ENCODE data around the gene KIAA1671.

Gene KIAA1671

DNA sequence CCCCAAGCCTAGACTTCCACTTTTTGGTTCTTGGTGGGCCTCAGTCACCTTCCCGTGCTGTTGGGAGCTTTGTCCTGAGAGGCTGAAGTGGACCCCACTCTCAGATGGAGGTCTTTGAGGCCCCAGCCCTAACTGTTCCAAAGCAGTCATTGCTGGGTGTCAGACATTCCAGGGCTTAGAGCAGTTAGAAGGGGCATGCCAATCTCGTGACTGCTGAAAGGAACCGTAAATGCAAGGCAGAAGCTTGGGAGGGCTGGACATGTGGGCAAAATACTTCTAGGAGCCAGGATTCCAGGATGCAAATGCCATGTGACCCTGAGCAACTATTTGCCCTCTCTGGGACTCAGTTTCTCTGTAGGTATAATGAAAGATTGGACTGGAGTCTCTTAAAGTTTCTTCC, 128.3 kb downstream of the KIAA1671 start:
- no peaks in the 10 kb centered on the region for H3K36me3 ChIP-seq (ENCODE audit: insufficient read depth)
- no peaks in the 10 kb centered on the region for H3K27me3 ChIP-seq (ENCODE audit: insufficient read depth, low read depth)
- no peak overlapping the region for H3K4me3 ChIP-seq (IDR thresholded peaks at IDR 0.05; ENCODE audit: insufficient read depth, low read depth, low read length)
- H3K27ac ChIP-seq = no peak overlapping the region
- H3K4me2 ChIP-seq = no peak overlapping the region
- H2AFZ ChIP-seq (ENCODE audit: low read depth) = no peak overlapping the region
- TF ChIP-seq, protein P1, sequence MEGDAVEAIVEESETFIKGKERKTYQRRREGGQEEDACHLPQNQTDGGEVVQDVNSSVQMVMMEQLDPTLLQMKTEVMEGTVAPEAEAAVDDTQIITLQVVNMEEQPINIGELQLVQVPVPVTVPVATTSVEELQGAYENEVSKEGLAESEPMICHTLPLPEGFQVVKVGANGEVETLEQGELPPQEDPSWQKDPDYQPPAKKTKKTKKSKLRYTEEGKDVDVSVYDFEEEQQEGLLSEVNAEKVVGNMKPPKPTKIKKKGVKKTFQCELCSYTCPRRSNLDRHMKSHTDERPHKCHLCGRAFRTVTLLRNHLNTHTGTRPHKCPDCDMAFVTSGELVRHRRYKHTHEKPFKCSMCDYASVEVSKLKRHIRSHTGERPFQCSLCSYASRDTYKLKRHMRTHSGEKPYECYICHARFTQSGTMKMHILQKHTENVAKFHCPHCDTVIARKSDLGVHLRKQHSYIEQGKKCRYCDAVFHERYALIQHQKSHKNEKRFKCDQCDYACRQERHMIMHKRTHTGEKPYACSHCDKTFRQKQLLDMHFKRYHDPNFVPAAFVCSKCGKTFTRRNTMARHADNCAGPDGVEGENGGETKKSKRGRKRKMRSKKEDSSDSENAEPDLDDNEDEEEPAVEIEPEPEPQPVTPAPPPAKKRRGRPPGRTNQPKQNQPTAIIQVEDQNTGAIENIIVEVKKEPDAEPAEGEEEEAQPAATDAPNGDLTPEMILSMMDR (conservative IDR thresholded peaks at IDR 0.05; ENCODE audit: low read depth, low read length) = no peak
- H4K20me1 ChIP-seq (ENCODE audit: insufficient read depth) = no peaks in the 10 kb centered on the region
- peaks cover 34% of the 10 kb centered on the region for H3K4me1 ChIP-seq (ENCODE audit: low read depth, poor library complexity, severe bottlenecking)
- H3K79me2 ChIP-seq (ENCODE audit: insufficient read depth, low read depth) = no peaks in the 10 kb centered on the region
- H3K9ac ChIP-seq = no peak overlapping the region

DNA sequence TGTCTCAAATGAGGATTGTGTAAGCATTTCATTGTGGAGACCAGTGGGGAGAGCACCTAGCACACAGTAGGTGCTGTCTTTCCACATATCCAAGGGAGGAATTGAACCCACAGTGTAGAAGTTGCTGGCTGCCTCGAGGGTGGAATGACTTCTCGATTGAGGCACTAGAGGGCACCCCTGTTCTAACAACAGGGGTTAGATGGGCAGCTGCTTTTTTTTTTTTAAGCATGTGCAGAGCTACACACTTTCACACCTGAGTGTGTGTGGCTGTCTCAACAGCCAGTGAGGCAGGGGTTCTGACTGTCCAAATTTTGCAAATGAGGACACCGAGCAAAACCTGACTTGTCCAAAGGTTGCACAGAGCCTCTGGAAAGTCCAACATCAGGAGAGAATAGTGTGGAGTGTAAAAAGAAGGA, 128.9 kb downstream of the KIAA1671 start:
- peaks cover 34% of the 10 kb centered on the region for H3K4me1 ChIP-seq (ENCODE audit: low read depth, poor library complexity, severe bottlenecking)
- no peak overlapping the region for H3K27ac ChIP-seq

DNA sequence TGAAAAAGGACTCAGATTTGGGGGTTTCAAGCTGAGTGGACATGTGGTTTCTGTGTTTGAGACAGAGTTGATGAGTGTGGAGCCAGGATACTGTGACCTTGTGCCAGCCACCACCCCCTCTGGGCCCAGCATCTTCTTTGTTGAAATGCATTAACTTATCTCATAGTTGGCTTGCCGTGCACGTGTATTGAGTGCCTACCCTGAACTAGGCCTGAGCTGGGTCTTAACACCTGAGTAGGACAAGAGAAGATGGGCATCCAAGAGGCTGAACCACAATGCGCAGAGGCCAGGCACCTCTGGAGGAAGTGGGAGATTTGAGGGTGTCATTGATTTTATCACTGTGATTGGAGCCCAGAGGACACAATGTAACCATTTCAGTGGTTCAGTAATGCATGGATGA, 129.6 kb downstream of the KIAA1671 start:
- Histone ChIP-seq H2AFZ (ENCODE audit: low read depth) (no peak overlapping the region), H4K20me1 (ENCODE audit: insufficient read depth) (no peaks in the 10 kb centered on the region), H3K27me3 (ENCODE audit: insufficient read depth, low read depth) (no peaks in the 10 kb centered on the region), H3K27ac (no peak overlapping the region), H3K79me2 (ENCODE audit: insufficient read depth, low read depth) (no peaks in the 10 kb centered on the region), H3K4me2 (no peak overlapping the region), H3K9ac (no peak overlapping the region), H3K4me3 (IDR thresholded peaks at IDR 0.05; ENCODE audit: insufficient read depth, low read depth, low read length) (no peak overlapping the region), H3K4me1 (ENCODE audit: low read depth, poor library complexity, severe bottlenecking) (peaks cover 30% of the 10 kb centered on the region), H3K36me3 (ENCODE audit: insufficient read depth) (no peaks in the 10 kb centered on the region)
- TF ChIP-seq, protein P1 (conservative IDR thresholded peaks at IDR 0.05; ENCODE audit: low read depth, low read length) = no peak

More for the DNA sequence above, 128.9 kb downstream of the KIAA1671 start:
- TF ChIP-seq, protein P1 (conservative IDR thresholded peaks at IDR 0.05; ENCODE audit: low read depth, low read length) = peak; percentile 77
- H3K79me2 ChIP-seq (ENCODE audit: insufficient read depth, low read depth) = no peaks in the 10 kb centered on the region
- H3K27me3 ChIP-seq (ENCODE audit: insufficient read depth, low read depth) = no peaks in the 10 kb centered on the region
- H3K9ac ChIP-seq = no peak overlapping the region
- no peaks in the 10 kb centered on the region for H3K36me3 ChIP-seq (ENCODE audit: insufficient read depth)
- H3K4me2 ChIP-seq = no peak overlapping the region
- H2AFZ ChIP-seq (ENCODE audit: low read depth) = no peak overlapping the region
- no peaks in the 10 kb centered on the region for H4K20me1 ChIP-seq (ENCODE audit: insufficient read depth)
- H3K4me3 ChIP-seq (IDR thresholded peaks at IDR 0.05; ENCODE audit: insufficient read depth, low read depth, low read length) = no peak overlapping the region

DNA sequence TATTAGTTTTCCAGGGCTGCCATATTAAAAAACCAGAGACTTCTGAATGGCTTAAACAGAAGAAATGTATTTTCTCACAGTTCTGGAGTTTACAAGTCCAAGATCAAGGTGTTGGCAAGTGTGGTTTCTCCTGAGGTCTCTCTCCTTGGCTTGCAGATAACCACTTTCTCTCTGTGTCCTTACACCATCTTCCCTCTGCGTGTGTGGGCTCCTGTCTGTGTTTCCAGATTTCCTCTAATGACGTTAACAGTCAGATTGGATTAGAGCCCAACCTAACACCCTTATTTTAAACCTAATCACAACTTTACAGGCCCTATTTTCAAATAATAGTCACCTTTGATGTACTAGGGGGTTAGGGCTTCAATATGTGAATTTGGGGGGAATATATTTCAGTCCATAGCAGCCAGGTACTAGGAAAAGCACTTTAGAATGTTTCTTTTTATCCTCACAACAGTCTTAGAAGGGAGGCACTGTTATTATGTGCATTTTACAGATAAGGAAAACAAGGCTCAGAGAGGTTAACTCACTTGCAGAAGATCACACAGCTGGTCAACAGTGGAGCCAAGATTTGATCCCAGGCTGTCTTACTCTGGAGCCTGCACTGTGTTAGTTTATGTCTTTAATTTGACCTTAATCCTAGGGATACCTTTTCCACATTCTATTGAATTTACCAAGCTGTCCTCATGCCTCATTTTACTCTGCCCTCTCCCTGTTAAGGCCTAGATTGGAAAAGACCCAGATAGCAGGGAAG, 130.7 kb downstream of the KIAA1671 start:
- no peak overlapping the region for H3K27ac ChIP-seq
- H3K4me3 ChIP-seq (IDR thresholded peaks at IDR 0.05; ENCODE audit: insufficient read depth, low read depth, low read length) = no peak overlapping the region
- H3K27me3 ChIP-seq (ENCODE audit: insufficient read depth, low read depth) = no peaks in the 10 kb centered on the region
- no peaks in the 10 kb centered on the region for H3K79me2 ChIP-seq (ENCODE audit: insufficient read depth, low read depth)
- H4K20me1 ChIP-seq (ENCODE audit: insufficient read depth) = no peaks in the 10 kb centered on the region
- no peak overlapping the region for H3K9ac ChIP-seq
- H3K4me2 ChIP-seq = no peak overlapping the region
- peaks cover 19% of the 10 kb centered on the region for H3K4me1 ChIP-seq (ENCODE audit: low read depth, poor library complexity, severe bottlenecking)
- no peaks in the 10 kb centered on the region for H3K36me3 ChIP-seq (ENCODE audit: insufficient read depth)
- TF ChIP-seq, protein P1 (conservative IDR thresholded peaks at IDR 0.05; ENCODE audit: low read depth, low read length) = no peak
- H2AFZ ChIP-seq (ENCODE audit: low read depth) = no peak overlapping the region

Measured in KMS-11 (cell line).